Right lobe of liver (tissue), 4 donors: ENCODE results near the gene ARRDC5.

Source experiments
- CTCF ChIP-seq, 4 donors: fragments of 200-600 bp in 3 of 4; fragments of 450-650 bp in 1 of 4; IDR thresholded peaks; one replicate each; pipeline versions ENCODE4 v1.5.1 to v1.8.0; 2016 to 2022; ENCODE audit warnings: antibody characterized with exemption in 4 of 4, mild to moderate bottlenecking in 2 of 4
- POLR2A ChIP-seq: fragments of 450-650 bp; IDR thresholded peaks from one replicate; pipeline ENCODE4 v1.6.1; 2017; ENCODE audit warnings: antibody characterized with exemption, mild to moderate bottlenecking
- donor health status: DM: no; HTN: no; CAD: no.
- donor health status: DM: no; HTN: no; CAD: no.
- donor health status: DM: no; HTN: yes; CAD: no.

- TF ChIP-seq POLR2A (no peak), CTCF (IDR thresholded peaks at IDR 0.05) (no peak)
These were observed 53.7 kb downstream of the ARRDC5 start for GRCh38 chr19:4849019-4849418.
